Measurements from ENCODE around the gene EAPP. TPM values are rescaled to one million over a fixed set of nuclear protein-coding genes. Genes with fewer than 3 reads are reported as not detected.
"Not testable (repeated sequence)": the region's sequence is repeated elsewhere in the genome, so short reads cannot be mapped to it uniquely, and the experiment has no call there.

Gene EAPP
- total RNA-seq, 1 experiment from 2014 or later = 35.0 TPM

DNA sequence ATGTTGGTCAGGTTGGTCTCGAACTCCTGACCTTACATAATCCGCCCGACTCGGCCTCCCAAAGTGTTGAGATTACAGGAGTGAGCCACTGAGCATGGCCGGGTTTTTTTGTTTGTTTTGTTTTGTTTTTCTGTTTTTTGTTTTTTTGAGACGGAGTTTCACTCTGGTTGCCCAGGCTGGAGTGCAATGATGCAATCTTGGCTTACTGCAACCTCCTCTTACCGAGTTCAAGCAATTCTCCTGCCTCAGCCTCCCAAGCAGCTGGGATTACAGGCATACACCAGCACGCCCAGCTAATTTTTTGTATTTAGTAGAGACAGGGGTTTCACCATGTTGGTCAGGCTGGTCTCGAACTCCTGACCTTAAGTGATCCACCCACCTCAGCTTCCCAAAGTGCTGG lies 35.5 kb downstream of the EAPP start:
- H3K27me3 Mint-ChIP-seq (ENCODE audit: low read depth); H2AFZ ChIP-seq (ENCODE audit: low read length); H2BK12ac ChIP-seq (ENCODE audit: insufficient read length, low read depth, low read length); H3K4ac ChIP-seq (ENCODE audit: low read depth, low read length); H3K27ac ChIP-seq (ENCODE audit: insufficient read length, low read depth, low read length); H4K5ac ChIP-seq (ENCODE audit: insufficient read length, low read depth, low read length); H3K14ac ChIP-seq (ENCODE audit: insufficient read depth, low read length); H3K9me3 ChIP-seq (ENCODE audit: control insufficient read depth, low read depth, low read length); H2BK5ac ChIP-seq (ENCODE audit: insufficient read length, low read length); H4K20me1 ChIP-seq (ENCODE audit: control insufficient read depth, insufficient read depth, insufficient read length); H3K4me2 ChIP-seq (ENCODE audit: insufficient read depth, insufficient read length, low read length); H3K27ac Mint-ChIP-seq; H3K23ac ChIP-seq (ENCODE audit: insufficient read length, low read depth, low read length); H3K4me1 ChIP-seq (ENCODE audit: insufficient read depth, low read length); H3K18ac ChIP-seq (ENCODE audit: insufficient read length, low read depth, low read length); H3K79me1 ChIP-seq (ENCODE audit: insufficient read depth, low read depth, low read length, poor library complexity, severe bottlenecking); H3K27me3 ChIP-seq (ENCODE audit: insufficient read depth, low read length); H3K23me2 ChIP-seq (ENCODE audit: insufficient read length, low read depth, low read length, poor library complexity, severe bottlenecking); H3K9ac ChIP-seq (ENCODE audit: extremely low read depth, insufficient read length, low read length); H2BK120ac ChIP-seq (ENCODE audit: low read depth, low read length, poor library complexity, severe bottlenecking); H3K56ac ChIP-seq (ENCODE audit: insufficient read length, low read depth, low read length); H3T11ph ChIP-seq (ENCODE audit: low read length); H3K36me3 Mint-ChIP-seq (ENCODE audit: insufficient read depth in 1 of 3, low read depth in 3 of 3); H2BK15ac ChIP-seq (ENCODE audit: low read depth, low read length); DNase-seq; H4K8ac ChIP-seq (replicated peaks; ENCODE audit: insufficient read length, low read depth, low read length); H2BK20ac ChIP-seq (ENCODE audit: low read depth, low read length, poor library complexity, severe bottlenecking); H3K4me3 Mint-ChIP-seq; H2AK5ac ChIP-seq (ENCODE audit: insufficient read length, low read length); H3K79me2 ChIP-seq (ENCODE audit: insufficient read depth, low read length); H3K9me3 Mint-ChIP-seq; H4K91ac ChIP-seq (ENCODE audit: insufficient read length, low read depth, low read length): not testable (repeated sequence)
- WGBS (ENCODE audit: extremely low coverage, insufficient read length, low lambda C conversion rate) = no CpG with 5 or more reads among the region's 9 CpGs
- H3K4me1 Mint-ChIP-seq = peaks cover 12% of the 10 kb centered on the region in 2 experiments

All from H9 (cell line).